Fibroblast of pulmonary artery (primary cell): ENCODE measurements around the gene ELF1.

Experiments used
- DNase-seq: peaks from one replicate; pipeline ENCODE4 v3.0.0-alpha.2; 2010; ENCODE audit warnings: low read depth
- H3K4me3 ChIP-seq: replicated peaks from 2 replicates; pipeline ENCODE4 v1.5.1; 2011; ENCODE audit warnings: low read depth, mild to moderate bottlenecking, control low read depth, low read length, moderate library complexity
- CTCF ChIP-seq: IDR thresholded peaks from 2 replicates; pipeline ENCODE4 v1.5.1; 2011; ENCODE audit warnings: mild to moderate bottlenecking, control low read depth, low read length, inconsistent platforms; ENCODE audit errors: missing control alignments

ELF1 gene

GRCh38 chr13:41019011-41019487 lies at the start of gene ELF1:
Gene ELF1, minus strand, starts transcription at chr13:41019316. Its CDS starts 37,262 bp downstream, at chr13:40982054.
- no peak for TF ChIP-seq CTCF
- peak; percentile 59 for DNase-seq
- peak within 1 kb of the TSS; percentile 3 for H3K4me3 ChIP-seq

- TF ChIP-seq CTCF, result no peak
- peak; percentile 67 for DNase-seq
- H3K4me3 ChIP-seq, result no peak overlapping the region
These were observed 46.0 kb upstream of the ELF1 start for GRCh38 chr13:41065078-41065477.

- no peak for TF ChIP-seq CTCF
- H3K4me3 ChIP-seq, result no peak overlapping the region
- DNase-seq, result peak; percentile 70
These were observed 45.4 kb upstream of the ELF1 start for GRCh38 chr13:41064493-41064892.

- peak; percentile 80 for DNase-seq
- peak overlapping the region; percentile 85 for H3K4me3 ChIP-seq
- TF ChIP-seq CTCF, result no peak
These were observed 43.1 kb upstream of the ELF1 start for GRCh38 chr13:41061914-41062837.

GRCh38 chr13:41061075-41061913 lies 42.2 kb upstream of the ELF1 start, which contains the start of gene WBP4:
Gene WBP4, plus strand, starts transcription at chr13:41061509. Its CDS starts 165 bp downstream, at chr13:41061674.
- peak; percentile 97 for DNase-seq

GRCh38 chr13:41060724-41061074 lies 41.6 kb upstream of the ELF1 start:
- H3K4me3 ChIP-seq, result peak overlapping the region; percentile 85
- DNase-seq, result no peak
- TF ChIP-seq CTCF, result no peak

More at GRCh38 chr13:41061075-41061913, 42.2 kb upstream of the ELF1 start, which contains the start of gene WBP4:
- H3K4me3 ChIP-seq, result peak within 1 kb of the TSS; percentile 85
- TF ChIP-seq CTCF, result peak; percentile 16
